Right lobe of liver (tissue), 4 donors: Measurements from ENCODE around the gene VSX2.

Source experiments
- POLR2A ChIP-seq: fragments of 450-650 bp; IDR thresholded peaks from one replicate; pipeline ENCODE4 v1.6.1; 2017; ENCODE audit warnings: antibody characterized with exemption, mild to moderate bottlenecking
- TF ChIP-seq, protein P1 (sequence below), 4 donors: fragments of 200-600 bp in 3 of 4; fragments of 450-650 bp in 1 of 4; IDR thresholded peaks; one replicate each; pipeline versions ENCODE4 v1.5.1 to v1.8.0; 2016 to 2022; ENCODE audit warnings: antibody characterized with exemption in 4 of 4, mild to moderate bottlenecking in 2 of 4
- donor health status: DM: no; HTN: no; CAD: no.
- donor health status: DM: no; HTN: no; CAD: no.
- donor health status: DM: no; HTN: yes; CAD: no.

- TF ChIP-seq, protein P1, sequence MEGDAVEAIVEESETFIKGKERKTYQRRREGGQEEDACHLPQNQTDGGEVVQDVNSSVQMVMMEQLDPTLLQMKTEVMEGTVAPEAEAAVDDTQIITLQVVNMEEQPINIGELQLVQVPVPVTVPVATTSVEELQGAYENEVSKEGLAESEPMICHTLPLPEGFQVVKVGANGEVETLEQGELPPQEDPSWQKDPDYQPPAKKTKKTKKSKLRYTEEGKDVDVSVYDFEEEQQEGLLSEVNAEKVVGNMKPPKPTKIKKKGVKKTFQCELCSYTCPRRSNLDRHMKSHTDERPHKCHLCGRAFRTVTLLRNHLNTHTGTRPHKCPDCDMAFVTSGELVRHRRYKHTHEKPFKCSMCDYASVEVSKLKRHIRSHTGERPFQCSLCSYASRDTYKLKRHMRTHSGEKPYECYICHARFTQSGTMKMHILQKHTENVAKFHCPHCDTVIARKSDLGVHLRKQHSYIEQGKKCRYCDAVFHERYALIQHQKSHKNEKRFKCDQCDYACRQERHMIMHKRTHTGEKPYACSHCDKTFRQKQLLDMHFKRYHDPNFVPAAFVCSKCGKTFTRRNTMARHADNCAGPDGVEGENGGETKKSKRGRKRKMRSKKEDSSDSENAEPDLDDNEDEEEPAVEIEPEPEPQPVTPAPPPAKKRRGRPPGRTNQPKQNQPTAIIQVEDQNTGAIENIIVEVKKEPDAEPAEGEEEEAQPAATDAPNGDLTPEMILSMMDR (IDR thresholded peaks at IDR 0.05), result no peak
- no peak for TF ChIP-seq POLR2A
These were observed 6.0 kb downstream of the VSX2 start for GRCh38 chr14:74245292-74245691.
